T1000 (cell line): ENCODE measurements around the gene SCGB3A2.

ENCODE experiments used
- DNase-seq: peaks from one replicate; lab custom pipeline; 2025; ENCODE audit warnings: mixed read lengths; lab: John Stamatoyannopoulos, UW

SCGB3A2 gene

GRCh38 chr5:147878066-147878759 lies at the start of gene SCGB3A2:
SCGB3A2 (plus strand) TSS chr5:147878711; CDS start chr5:147878804, 93 bp downstream.
- DNase-seq = no peak

GRCh38 chr5:147830035-147830434 lies 48.5 kb upstream of the SCGB3A2 start:
- DNase-seq = no peak

GRCh38 chr5:147831465-147831864 lies 47.0 kb upstream of the SCGB3A2 start, which contains the start of gene SPINK1:
SPINK1 (minus strand) TSS chr5:147831671; CDS start chr5:147831577, 94 bp downstream.
- no peak for DNase-seq

- DNase-seq = no peak
Measured at GRCh38 chr5:147832541-147832940, 46.0 kb upstream of the SCGB3A2 start.

GRCh38 chr5:147835386-147835798 lies 43.1 kb upstream of the SCGB3A2 start:
- no peak for DNase-seq

GRCh38 chr5:147836439-147836838 lies 42.1 kb upstream of the SCGB3A2 start:
- DNase-seq = no peak

- no peak for DNase-seq
Measured at GRCh38 chr5:147842869-147843268, 35.6 kb upstream of the SCGB3A2 start.

- DNase-seq = no peak
Measured at GRCh38 chr5:147844846-147845245, 33.7 kb upstream of the SCGB3A2 start.

- DNase-seq = no peak
Measured at GRCh38 chr5:147845618-147846017, 32.9 kb upstream of the SCGB3A2 start.

GRCh38 chr5:147849226-147849625 lies 29.3 kb upstream of the SCGB3A2 start:
- DNase-seq = no peak

- DNase-seq = no peak
Measured at GRCh38 chr5:147851578-147851977, 26.9 kb upstream of the SCGB3A2 start.

GRCh38 chr5:147852365-147852764 lies 26.1 kb upstream of the SCGB3A2 start:
- no peak for DNase-seq

- DNase-seq = no peak
Measured at GRCh38 chr5:147853372-147853987, 25.0 kb upstream of the SCGB3A2 start.

- no peak for DNase-seq
Measured at GRCh38 chr5:147854331-147854730, 24.2 kb upstream of the SCGB3A2 start.

GRCh38 chr5:147854894-147855773 lies 23.4 kb upstream of the SCGB3A2 start:
- DNase-seq = no peak

- no peak for DNase-seq
Measured at GRCh38 chr5:147855774-147856069, 22.8 kb upstream of the SCGB3A2 start.

GRCh38 chr5:147856801-147857200 lies 21.7 kb upstream of the SCGB3A2 start:
- no peak for DNase-seq

- DNase-seq = peak; percentile 4
Measured at GRCh38 chr5:147857302-147858129, 21.0 kb upstream of the SCGB3A2 start.

- no peak for DNase-seq
Measured at GRCh38 chr5:147858565-147858964, 19.9 kb upstream of the SCGB3A2 start.

GRCh38 chr5:147859962-147860640 lies 18.4 kb upstream of the SCGB3A2 start:
- DNase-seq = no peak

- DNase-seq = no peak
Measured at GRCh38 chr5:147860641-147861025, 17.9 kb upstream of the SCGB3A2 start.
